SHP77 treated with DMSO at 0.1 percent for 48 hours (cell line): ENCODE measurements around the gene HOXB5.
A peak's percentile ranks its signal among the peaks of the same experiment; 100 is the strongest.

ENCODE experiments used
- DNase-seq: peaks from one replicate; lab custom pipeline; 2025; lab: John Stamatoyannopoulos, UW

Gene HOXB5

GRCh38 chr17:48629411-48629759 lies 35.8 kb upstream of the HOXB5 start:
- DNase-seq, result no peak

DNA sequence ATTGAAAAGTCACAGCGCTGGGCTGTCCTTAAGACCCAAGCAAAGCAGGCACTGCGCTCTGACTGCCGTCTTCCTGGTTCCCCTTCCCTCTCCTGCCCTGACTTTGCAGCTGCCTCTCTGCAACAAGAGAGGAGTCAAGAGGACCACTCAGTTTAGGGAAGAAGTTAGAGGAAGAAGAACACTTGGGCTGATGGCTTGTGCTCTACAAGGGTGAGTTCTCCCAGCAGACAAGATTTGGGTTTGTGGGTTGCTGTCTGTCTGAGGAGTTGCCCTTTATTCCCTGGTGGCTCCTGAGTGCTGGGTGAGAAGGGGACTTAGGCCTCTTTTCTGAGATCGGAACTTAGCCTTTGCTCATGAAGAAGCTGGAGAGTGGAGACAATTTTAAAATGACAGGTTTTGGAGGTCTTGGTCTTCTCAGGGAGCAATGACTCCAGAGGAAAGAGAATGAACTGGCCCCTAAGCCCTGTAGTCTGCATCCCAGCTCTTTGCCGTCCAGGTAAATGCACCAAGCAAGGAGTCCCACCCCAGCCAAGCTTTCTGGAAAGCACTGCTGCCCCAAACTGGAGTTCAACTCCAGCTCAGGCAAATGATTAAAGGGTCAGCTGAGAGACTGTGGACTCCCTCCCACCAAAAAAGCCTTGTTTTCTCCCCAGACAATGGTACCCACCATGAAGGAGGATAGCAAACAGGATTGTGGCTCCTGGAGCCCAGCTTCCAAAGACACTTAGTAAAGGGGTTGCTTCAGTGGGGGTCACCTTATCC lies 35.3 kb upstream of the HOXB5 start:
- no peak for DNase-seq

- no peak for DNase-seq
Measured at GRCh38 chr17:48627623-48628521, 34.3 kb upstream of the HOXB5 start.

DNA sequence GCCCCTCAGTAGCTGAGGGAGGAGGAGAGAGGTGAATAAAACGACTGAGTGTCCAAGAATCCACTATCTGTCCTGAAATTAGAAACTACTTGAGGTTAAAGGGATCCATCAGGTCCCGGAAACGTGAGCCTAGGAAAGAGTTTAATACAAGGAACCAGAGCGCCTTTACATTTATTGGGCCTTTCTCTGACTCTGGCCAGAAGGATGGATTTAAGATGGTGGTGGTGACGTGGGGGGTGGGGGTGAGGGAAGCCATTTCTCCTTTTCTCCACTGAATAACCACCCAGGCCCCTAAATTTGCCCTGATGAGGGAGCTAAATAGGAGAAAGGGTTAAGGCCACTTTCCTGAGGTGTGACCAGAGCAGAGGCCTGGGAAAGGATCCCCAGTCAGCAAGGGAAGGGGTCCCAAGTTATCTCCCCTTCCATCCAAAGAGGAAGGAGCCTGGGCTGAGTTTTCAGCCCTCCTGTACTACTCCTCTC lies 33.6 kb upstream of the HOXB5 start:
- DNase-seq, result no peak

DNA sequence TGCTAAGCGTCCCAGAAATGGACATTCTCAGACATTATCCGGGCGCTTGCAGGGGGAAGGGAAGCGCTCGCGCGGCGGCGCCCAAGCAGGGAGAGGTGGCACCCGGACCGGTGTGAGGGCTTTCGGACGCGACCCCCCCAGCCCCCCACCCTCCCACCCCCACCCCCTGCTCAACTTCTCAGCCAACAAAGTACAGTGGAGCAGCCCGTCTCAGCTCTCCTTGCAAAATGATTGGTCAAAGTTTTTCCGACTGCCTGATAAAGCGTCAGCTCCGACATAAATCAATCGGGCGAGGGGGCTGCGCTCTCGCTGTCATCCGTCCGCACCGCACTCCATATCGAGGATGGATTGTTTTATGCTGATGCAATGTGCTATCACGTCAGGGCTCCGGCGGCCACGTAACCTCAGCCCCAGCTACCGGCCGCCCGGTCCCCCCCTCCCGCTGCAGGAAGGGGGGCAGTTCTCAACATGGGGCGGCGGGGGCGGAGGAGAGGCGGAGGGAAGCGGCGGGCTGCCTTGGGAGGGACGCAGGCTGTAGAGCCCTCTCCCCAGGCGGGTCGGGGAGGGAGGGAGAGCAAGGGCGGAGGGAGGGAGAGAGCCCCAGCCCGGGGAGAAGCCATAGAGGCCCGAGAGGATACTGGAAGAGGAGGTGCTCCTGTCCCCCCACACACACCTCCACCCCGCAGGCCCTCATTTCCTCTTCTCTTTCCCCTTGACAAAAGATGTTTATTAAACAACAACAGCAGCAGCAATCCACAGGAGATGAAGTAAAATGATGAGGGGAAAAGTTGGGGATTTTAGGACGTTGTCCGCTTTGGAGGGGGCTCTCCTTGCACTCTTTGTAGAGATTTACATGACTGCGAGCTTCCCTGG lies 32.9 kb upstream of the HOXB5 start, which contains the start of gene HOXB9:
Gene HOXB9, minus strand, starts transcription at position 114 of the 873 bp plus-strand sequence. Its CDS starts 89 bp downstream, at position 25.
- peak; percentile 80 for DNase-seq

GRCh38 chr17:48625495-48626244 lies 32.1 kb upstream of the HOXB5 start:
- no peak for DNase-seq

GRCh38 chr17:48624544-48625494 lies 31.2 kb upstream of the HOXB5 start:
- DNase-seq, result peak; percentile 23

DNA sequence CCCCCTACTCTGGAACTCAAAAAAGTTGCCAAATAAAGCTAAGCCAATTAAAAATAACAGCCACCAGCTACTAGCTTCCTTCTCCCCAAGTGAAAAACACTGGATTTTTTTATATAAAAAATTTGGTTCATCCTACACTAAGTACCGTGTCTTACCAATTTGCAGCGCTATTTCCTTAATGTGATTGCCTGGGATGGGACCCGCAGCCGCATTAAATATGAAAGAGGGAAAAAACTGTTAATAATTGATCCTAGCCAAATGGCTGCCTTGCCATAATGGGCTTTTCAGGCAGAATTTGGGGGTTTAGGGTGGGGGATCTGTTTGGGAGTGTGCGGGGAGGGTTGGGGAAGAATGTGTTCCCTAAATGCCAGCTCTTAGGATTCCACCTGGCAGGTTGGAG lies 30.5 kb upstream of the HOXB5 start:
- DNase-seq, result no peak

- DNase-seq, result no peak
Measured at GRCh38 chr17:48623583-48623982, 30.0 kb upstream of the HOXB5 start.

- DNase-seq, result no peak
Measured at GRCh38 chr17:48622857-48623256, 29.3 kb upstream of the HOXB5 start.

DNA sequence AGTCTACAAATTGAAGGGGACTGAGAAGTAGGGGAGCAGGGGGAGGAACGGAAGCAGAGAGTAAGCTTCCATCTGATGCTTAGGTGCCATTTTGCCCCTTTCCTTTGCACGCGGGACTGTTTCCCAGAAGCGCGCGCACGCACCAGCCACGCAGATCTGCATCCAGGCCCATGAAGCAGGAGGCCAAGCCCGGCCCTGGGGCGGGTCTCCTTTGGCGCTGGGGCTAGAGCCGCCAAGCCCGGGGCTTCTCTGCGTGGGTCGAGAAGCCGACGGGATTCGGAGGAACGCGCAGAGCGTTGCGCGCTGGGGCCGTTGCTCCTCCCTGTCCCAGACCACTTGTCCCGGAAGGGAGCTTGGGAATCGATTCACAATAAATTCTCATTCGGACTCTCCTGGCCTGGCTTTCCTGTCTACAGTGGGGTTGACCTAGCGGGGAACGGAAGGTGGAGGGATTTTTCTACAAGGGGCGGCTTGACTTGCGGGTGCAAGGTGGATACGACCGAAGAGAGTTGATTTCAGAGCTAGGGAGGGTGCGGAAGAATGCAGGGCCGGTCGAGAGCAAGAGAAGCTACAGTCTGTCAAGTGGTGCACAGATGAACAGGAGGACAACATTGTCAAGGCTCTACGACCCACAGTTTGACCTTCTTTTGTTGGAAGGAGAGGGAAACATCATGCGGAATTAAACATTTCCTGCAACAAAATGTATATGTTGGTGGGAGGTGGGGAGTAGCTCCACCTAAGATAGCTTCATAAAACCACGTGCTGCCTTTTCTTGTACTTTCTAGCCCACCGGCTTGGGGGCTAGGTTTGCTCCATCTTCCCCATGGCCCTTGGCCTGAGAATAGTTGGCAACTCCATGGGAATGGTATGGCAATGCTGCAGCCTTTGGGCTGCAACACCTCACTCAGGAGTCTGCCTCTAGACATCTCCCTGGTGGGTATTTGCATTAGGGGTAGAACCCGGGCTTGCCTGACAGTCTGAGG lies 28.1 kb upstream of the HOXB5 start:
- DNase-seq, result no peak

DNA sequence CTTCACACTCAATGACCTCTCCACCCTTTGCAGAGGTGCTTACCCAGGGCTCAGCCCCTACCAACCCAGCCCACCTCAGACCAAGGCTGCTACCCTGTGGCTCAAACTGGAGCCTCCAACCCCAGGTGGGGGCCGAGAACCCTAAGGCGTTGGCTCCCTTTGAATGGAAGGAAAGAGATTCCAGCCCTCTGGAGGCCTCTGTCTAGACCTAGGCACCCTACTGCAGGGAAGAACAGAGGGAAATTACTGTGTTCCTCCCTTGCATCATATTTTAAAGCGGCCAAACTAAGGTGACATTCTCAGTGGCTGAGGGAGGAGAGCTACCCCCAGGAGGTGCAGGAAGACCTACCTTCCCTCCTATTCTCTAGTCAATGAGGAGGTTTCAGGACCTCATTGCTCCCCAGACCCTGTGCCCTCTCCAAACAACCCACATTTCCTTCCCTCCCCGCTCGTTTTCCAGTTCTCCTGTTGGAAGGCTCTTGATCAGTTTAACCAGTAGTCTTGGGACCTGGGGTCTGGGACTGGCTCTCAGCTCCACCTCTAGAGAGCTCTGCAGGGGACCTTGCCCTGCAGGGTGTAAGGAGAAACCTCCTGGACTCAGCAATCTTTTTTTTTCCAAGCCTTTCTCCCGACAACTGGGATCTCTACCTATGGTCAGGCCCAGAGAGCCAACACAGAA lies 27.0 kb upstream of the HOXB5 start:
- no peak for DNase-seq

GRCh38 chr17:48619826-48620449 lies 26.4 kb upstream of the HOXB5 start:
- no peak for DNase-seq

- DNase-seq, result peak; percentile 76
Measured at GRCh38 chr17:48618256-48618896, 24.8 kb upstream of the HOXB5 start.

DNA sequence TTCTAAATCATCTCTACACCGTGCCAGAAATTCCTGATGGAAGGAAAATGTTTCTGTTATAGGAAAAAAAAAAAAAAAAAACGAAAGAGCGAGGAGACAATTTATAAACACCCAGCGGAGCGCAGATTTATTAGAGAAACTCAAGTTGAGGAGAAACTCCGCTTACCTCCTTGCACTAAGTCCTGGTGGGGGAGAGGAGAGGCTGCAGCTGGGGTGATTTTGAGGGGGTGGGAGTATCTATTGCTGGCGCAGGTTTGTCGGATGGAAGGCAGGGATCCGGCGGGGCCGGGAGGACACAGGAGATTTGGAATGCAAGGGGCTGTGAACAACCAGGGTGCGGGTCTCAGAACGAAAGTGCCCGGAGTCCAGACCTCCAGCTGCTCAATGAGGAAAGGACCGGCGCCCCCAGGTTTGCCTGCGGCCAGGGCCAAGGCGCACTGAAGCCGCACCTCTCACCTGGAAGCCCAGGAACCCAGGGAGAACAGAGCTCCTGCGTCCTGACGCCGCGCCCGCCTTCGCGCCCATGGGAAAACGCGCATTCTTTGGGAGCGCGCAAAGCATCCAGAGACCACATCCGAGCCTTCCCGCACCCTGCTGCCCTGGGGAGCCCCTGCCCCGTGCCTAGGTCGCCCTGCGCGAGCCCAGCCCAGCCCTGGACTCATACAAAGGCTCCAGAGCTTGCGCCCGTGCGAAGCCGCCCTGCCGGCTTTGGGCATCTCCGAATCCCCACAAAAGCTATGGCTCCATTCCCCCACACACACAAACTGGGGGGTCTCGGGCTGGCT lies 24.1 kb upstream of the HOXB5 start:
- DNase-seq, result no peak

DNA sequence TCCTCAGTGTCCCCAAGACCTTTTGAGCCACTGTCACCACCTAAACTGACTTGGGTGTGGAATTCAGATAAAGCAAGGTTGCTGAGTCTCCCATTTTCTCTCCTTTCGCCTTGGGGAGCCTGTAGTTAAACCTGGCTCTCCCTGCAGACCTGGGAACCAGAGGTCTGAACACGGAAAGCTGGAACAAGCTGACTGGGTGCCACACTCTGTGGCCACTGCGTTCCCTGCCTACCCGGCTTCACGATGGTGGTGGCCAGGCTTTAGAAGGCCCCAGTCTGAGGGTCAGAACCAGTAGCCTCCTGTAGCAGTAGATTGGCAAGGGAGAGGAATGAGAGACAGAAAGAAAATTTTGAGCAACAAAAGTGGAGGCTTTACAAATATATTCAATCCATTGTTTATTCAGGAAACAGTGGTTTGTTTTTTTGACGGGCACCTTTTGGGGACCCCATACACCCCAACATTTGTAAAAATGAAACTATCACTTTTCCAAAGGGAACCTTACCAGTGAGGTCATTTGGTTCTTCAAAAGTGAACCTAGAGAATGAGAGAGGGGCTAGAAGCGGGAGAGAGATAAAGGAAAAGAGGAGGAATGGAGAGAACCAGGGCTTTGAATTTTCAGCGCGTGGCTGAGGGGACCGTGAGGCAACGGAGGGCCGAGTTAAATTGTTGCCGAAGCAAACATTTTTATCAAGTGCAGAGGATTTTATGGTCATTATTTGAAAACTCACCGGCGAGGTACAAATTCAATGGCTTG lies 23.3 kb upstream of the HOXB5 start:
- DNase-seq, result no peak
